HFF-Myc (cell line): Measurements from ENCODE around the gene VPS18.

Experiments used
- DNase-seq: peaks from one replicate; pipeline ENCODE4 v3.0.0-alpha.2; 2011; ENCODE audit warnings: low read depth; ENCODE audit errors: extremely low read depth
- H3K4me3 ChIP-seq: replicated peaks from 2 replicates; pipeline ENCODE4 v1.5.1; 2011; ENCODE audit warnings: low read depth, mild to moderate bottlenecking, control low read depth, low read length
- TF ChIP-seq, protein P1 (sequence below): IDR thresholded peaks from 2 replicates; pipeline ENCODE4 v1.5.1; 2012; ENCODE audit warnings: mild to moderate bottlenecking, low read depth, low read length, control low read depth; ENCODE audit errors: missing control alignments

Gene VPS18

GRCh38 chr15:40847223-40847961, 46.9 kb upstream of the VPS18 start:
- TF ChIP-seq, protein P1, sequence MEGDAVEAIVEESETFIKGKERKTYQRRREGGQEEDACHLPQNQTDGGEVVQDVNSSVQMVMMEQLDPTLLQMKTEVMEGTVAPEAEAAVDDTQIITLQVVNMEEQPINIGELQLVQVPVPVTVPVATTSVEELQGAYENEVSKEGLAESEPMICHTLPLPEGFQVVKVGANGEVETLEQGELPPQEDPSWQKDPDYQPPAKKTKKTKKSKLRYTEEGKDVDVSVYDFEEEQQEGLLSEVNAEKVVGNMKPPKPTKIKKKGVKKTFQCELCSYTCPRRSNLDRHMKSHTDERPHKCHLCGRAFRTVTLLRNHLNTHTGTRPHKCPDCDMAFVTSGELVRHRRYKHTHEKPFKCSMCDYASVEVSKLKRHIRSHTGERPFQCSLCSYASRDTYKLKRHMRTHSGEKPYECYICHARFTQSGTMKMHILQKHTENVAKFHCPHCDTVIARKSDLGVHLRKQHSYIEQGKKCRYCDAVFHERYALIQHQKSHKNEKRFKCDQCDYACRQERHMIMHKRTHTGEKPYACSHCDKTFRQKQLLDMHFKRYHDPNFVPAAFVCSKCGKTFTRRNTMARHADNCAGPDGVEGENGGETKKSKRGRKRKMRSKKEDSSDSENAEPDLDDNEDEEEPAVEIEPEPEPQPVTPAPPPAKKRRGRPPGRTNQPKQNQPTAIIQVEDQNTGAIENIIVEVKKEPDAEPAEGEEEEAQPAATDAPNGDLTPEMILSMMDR, result no peak
- no peak overlapping the region for H3K4me3 ChIP-seq
- DNase-seq, result no peak

DNA sequence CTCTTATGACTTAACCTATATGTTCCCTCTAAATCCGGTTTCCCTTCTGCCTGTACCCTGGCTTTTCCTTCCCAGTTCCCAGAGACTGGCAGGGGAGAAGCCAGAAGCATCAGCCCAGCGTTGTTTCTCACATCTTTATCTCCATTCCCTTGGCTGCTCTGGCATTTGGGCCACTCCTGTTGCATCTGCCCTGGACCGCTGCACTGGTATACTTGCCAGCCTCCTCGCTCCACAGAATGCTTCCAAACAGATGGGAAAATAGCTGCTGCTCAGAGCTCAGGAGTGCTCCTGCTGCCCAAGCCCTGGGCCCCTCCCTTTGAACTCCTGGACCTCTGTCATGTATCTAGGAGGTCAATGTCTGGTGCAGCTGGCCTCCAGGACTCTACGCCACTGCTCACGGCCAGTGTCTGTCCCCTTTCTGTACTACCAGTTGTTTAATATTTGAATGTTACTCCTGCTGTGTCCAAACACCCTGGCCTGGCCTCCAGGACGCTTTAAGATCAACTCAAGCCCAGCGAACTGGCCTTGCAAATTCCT, 43.6 kb upstream of the VPS18 start:
- TF ChIP-seq, protein P1, result no peak
- DNase-seq, result no peak
- H3K4me3 ChIP-seq, result no peak overlapping the region

- TF ChIP-seq, protein P1, result no peak
- no peak overlapping the region for H3K4me3 ChIP-seq
- DNase-seq, result no peak
Measured at GRCh38 chr15:40852529-40852928, 41.7 kb upstream of the VPS18 start.

GRCh38 chr15:40853241-40853890, 40.9 kb upstream of the VPS18 start:
- DNase-seq, result no peak
- TF ChIP-seq, protein P1, result no peak
- H3K4me3 ChIP-seq, result no peak overlapping the region

DNA sequence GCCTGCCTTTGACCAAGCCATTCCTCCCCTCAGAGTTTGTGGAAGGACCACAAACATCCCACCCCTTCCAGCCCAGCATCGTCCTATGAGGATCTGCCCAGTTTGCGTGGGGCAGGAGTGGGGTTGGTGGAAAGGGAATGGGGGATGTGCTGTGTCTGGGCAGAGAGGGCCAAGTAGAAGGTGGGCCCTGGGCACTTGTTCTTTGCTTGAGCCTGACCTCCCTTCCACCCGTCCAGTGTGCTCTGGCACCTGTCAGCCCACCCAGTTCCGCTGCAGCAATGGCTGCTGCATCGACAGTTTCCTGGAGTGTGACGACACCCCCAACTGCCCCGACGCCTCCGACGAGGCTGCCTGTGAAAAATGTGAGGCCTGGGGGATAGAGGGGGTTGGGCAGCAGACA, 40.1 kb upstream of the VPS18 start:
- no peak for DNase-seq
- H3K4me3 ChIP-seq, result no peak overlapping the region
- TF ChIP-seq, protein P1, result no peak

DNA sequence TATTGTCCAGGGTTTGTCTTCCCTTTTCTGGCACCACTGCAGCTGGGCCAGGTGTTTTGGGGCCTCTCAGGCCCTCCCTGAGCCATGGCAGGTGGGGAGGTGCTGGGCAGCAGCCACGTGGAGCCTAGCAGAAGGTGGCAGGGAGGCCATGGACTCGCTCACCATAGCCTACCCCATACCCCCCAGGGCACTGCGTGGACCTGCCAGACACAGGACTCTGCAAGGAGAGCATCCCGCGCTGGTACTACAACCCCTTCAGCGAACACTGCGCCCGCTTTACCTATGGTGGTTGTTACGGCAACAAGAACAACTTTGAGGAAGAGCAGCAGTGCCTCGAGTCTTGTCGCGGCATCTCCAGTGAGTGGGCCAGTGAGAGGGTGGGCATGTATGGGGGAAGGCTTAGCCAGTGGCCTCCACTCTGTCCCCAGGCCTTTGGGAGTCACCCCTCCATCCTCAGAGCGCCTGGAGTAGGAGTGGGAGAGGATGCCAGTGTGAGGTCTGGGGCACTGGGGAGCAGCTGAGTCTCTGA, 38.5 kb upstream of the VPS18 start:
- no peak overlapping the region for H3K4me3 ChIP-seq
- DNase-seq, result no peak
- TF ChIP-seq, protein P1, result no peak
